AG04449 (cell line): ENCODE measurements around the gene RPS6KA5.
"Not testable (repeated sequence)": the region's sequence is repeated elsewhere in the genome, so short reads cannot be mapped to it uniquely, and the experiment has no call there.

Experiments
- CTCF ChIA-PET: fragments of 350-600 bp; formaldehyde crosslinking; extraction: SDS; loops from one replicate; lab custom pipeline; 2021; ENCODE audit warnings: antibody characterized with exemption; lab: Yijun Ruan, JAX
- POLR2A ChIA-PET: fragments of 400-600, 350-600 bp; formaldehyde crosslinking; extraction: SDS; loops from one replicate; lab custom pipeline; 2020; ENCODE audit warnings: antibody characterized with exemption, inconsistent platforms; lab: Yijun Ruan, JAX
- DNase-seq: peaks from one replicate; pipeline ENCODE4 v3.0.0-alpha.2; 2010; ENCODE audit warnings: low read depth, low spot score
- H3K4me3 ChIP-seq: 2 replicates; pipeline ENCODE4 v1.5.1; 2011; ENCODE audit warnings: low read depth, mild to moderate bottlenecking, control low read depth, low read length
- TF ChIP-seq, protein P1 (sequence below): IDR thresholded peaks from one replicate; pipeline ENCODE4 v1.5.1; 2011; ENCODE audit warnings: mild to moderate bottlenecking, moderate library complexity, low read length, control low read depth, inconsistent platforms; ENCODE audit not compliant: insufficient read depth; ENCODE audit errors: missing control alignments

Gene RPS6KA5

DNA sequence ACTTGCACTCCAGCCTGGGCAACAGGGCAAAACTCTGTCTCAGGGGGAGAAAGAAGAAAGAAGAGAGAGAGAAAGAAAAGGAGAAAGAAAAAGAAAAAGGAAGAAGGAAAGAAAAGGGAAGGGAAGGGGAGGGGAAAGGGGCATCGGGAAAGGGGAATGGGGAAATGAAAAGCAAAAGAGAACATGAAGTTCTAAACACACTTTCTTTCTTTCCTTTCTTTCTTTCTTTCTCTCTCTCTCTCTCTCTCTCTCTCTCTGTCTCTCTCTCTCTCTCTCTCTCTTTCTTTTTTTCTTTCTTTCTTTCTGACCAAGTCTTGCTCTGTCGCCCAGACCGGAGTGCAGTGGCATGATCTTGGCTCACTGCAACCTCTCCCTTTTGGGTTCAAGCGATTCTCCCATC, 76.9 kb downstream of the RPS6KA5 start:
- DNase-seq: no peak
- ChIA-PET CTCF (no interaction called here), POLR2A (no interaction called here)
- TF ChIP-seq, protein P1, sequence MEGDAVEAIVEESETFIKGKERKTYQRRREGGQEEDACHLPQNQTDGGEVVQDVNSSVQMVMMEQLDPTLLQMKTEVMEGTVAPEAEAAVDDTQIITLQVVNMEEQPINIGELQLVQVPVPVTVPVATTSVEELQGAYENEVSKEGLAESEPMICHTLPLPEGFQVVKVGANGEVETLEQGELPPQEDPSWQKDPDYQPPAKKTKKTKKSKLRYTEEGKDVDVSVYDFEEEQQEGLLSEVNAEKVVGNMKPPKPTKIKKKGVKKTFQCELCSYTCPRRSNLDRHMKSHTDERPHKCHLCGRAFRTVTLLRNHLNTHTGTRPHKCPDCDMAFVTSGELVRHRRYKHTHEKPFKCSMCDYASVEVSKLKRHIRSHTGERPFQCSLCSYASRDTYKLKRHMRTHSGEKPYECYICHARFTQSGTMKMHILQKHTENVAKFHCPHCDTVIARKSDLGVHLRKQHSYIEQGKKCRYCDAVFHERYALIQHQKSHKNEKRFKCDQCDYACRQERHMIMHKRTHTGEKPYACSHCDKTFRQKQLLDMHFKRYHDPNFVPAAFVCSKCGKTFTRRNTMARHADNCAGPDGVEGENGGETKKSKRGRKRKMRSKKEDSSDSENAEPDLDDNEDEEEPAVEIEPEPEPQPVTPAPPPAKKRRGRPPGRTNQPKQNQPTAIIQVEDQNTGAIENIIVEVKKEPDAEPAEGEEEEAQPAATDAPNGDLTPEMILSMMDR: no peak
- no peak overlapping the region for H3K4me3 ChIP-seq

- ChIA-PET CTCF (no interaction called here), POLR2A (no interaction called here)
- TF ChIP-seq, protein P1: no peak
- no peak for DNase-seq
- H3K4me3 ChIP-seq: no peak overlapping the region
Measured at GRCh38 chr14:90981636-90982035, 78.8 kb downstream of the RPS6KA5 start.

- POLR2A ChIA-PET, DNase-seq, H3K4me3 ChIP-seq, CTCF ChIA-PET: not testable (repeated sequence)
Measured at GRCh38 chr14:90980636-90981035, 79.8 kb downstream of the RPS6KA5 start.

GRCh38 chr14:90979515-90979914, 80.9 kb downstream of the RPS6KA5 start:
- DNase-seq: no peak
- POLR2A ChIA-PET: no interaction called here
- CTCF ChIA-PET: no interaction called here
- H3K4me3 ChIP-seq: no peak overlapping the region
- TF ChIP-seq, protein P1: no peak

DNA sequence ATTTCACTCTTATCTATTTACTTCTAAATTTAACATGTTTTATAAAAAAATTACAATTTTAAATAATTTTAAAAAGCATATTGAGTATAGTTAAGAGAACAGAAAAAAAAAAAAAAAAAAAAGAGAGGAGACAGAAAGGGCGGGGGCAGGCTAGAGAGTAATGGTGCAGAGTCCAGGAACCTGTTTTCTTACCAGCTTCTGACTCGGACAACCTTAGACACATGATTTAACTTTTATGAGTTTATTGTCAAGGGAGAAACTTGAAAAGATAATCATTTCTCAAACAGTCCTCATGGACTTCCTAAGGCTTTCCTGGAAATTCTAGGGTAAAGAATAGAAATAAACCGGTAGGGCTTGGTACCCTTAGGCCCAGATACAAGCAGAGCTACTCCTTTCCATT, 84.3 kb downstream of the RPS6KA5 start:
- TF ChIP-seq, protein P1: no peak
- no peak for DNase-seq
- ChIA-PET POLR2A (no interaction called here), CTCF (no interaction called here)
- H3K4me3 ChIP-seq: no peak overlapping the region

- H3K4me3 ChIP-seq: no peak overlapping the region
- ChIA-PET CTCF (no interaction called here), POLR2A (no interaction called here)
- TF ChIP-seq, protein P1: no peak
- no peak for DNase-seq
Measured at GRCh38 chr14:90971687-90972086, 88.8 kb downstream of the RPS6KA5 start.

GRCh38 chr14:90970167-90970600, 90.3 kb downstream of the RPS6KA5 start:
- ChIA-PET CTCF (no interaction called here), POLR2A (no interaction called here)
- TF ChIP-seq, protein P1: no peak
- no peak overlapping the region for H3K4me3 ChIP-seq
- DNase-seq: no peak
